Colonic mucosa (tissue), 4 donors: ENCODE data around the gene CYB5B. TPM values are rescaled to one million over a fixed set of nuclear protein-coding genes. Genes with fewer than 3 reads are reported as not detected.

Experiments used
- DNase-seq: peaks from one replicate; pipeline ENCODE4 v3.0.0-alpha.2; 2020
- H3K27ac ChIP-seq: fragments of 200-600 bp; one replicate; pipeline ENCODE4 v1.8.0; 2021
- H3K27me3 ChIP-seq: fragments of 200-600 bp; one replicate; pipeline ENCODE4 v1.8.0; 2021
- H3K36me3 ChIP-seq: fragments of 200-600 bp; one replicate; pipeline ENCODE4 v1.8.0; 2021
- H3K4me1 ChIP-seq: fragments of 200-600 bp; one replicate; pipeline ENCODE4 v1.8.0; 2021; ENCODE audit warnings: mild to moderate bottlenecking
- H3K4me3 ChIP-seq: fragments of 200-600 bp; one replicate; pipeline ENCODE4 v1.8.0; 2021
- H3K9ac ChIP-seq, 2 donors: one replicate each; pipeline ENCODE4 v1.7.0; 2013; ENCODE audit warnings: control low read depth in 2 of 2, low read depth in 2 of 2, low read length in 2 of 2
- H3K9me3 ChIP-seq: fragments of 200-600 bp; one replicate; pipeline ENCODE4 v1.8.0; 2021
- intact Hi-C: fragments of 100-400 bp; cut with DNase I; formaldehyde crosslinking; loops from one replicate; pipeline ENCODE4 v1.14.1; 2022
- total RNA-seq, 2 donors: library from RNA; stranded (reverse); fragmentation: NEBNext Ultra II Directional in 1 of 2; extraction: Animal tissue kit (Norgen Biotek cat#: 25700) in 1 of 2; gene quantifications; one replicate each; pipeline ENCODE4 v1.2.1, GENCODE V29; 2021
- TF ChIP-seq, protein P1 (sequence below): fragments of 200-600 bp; IDR thresholded peaks from one replicate; pipeline ENCODE4 v1.8.0; 2022; ENCODE audit warnings: antibody characterized with exemption, mild to moderate bottlenecking
- donor health status: healthy.
- donor health status: DM: no; HTN: no; CAD: no.
- donor health status: DM: no; HTN: no; CAD: no.

Gene CYB5B
- total RNA-seq, 2 donors from 2014 or later, result 166 to 220 TPM

DNA sequence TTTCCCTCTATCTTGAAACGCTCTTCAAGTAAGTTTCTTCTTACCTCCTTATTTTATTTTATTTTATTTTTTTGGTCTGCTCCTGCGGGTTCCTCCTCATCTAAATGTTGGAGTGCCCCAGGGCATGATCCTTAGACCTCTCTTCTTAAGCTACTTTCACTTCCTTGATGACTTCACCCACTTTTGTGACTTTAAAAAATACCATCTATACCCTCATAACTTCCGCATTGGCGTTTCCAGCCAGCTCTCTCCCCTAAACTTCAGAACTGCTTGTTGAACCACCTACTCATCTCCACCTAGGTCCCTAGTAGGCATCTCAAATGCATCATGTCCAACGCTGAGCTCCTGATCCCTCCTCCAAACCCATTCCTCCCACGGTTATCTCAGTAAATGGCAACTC, 89.9 kb downstream of the CYB5B start:
- intact Hi-C loops, result no loop called here
- Histone ChIP-seq H3K27me3 (no peaks in the 10 kb centered on the region), H3K9ac (no peak overlapping the region)

More for the DNA sequence above, 89.9 kb downstream of the CYB5B start:
- TF ChIP-seq, protein P1, sequence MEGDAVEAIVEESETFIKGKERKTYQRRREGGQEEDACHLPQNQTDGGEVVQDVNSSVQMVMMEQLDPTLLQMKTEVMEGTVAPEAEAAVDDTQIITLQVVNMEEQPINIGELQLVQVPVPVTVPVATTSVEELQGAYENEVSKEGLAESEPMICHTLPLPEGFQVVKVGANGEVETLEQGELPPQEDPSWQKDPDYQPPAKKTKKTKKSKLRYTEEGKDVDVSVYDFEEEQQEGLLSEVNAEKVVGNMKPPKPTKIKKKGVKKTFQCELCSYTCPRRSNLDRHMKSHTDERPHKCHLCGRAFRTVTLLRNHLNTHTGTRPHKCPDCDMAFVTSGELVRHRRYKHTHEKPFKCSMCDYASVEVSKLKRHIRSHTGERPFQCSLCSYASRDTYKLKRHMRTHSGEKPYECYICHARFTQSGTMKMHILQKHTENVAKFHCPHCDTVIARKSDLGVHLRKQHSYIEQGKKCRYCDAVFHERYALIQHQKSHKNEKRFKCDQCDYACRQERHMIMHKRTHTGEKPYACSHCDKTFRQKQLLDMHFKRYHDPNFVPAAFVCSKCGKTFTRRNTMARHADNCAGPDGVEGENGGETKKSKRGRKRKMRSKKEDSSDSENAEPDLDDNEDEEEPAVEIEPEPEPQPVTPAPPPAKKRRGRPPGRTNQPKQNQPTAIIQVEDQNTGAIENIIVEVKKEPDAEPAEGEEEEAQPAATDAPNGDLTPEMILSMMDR, result no peak
- no peaks in the 10 kb centered on the region for H3K9me3 ChIP-seq
- no peak overlapping the region for H3K4me3 ChIP-seq
- no peaks in the 10 kb centered on the region for H3K4me1 ChIP-seq
- no peak for DNase-seq
- no peaks in the 10 kb centered on the region for H3K36me3 ChIP-seq
- H3K27ac ChIP-seq, result no peak overlapping the region

Other genes starting within 250 kb of the CYB5B start
- 10 to 100 TPM; 34.5 to 34.8 TPM for gene SNTB2, start 237.5 kb upstream of the CYB5B start, total RNA-seq
- 10 to 100 TPM; 32.0 to 33.6 TPM for gene VPS4A, start 113.3 kb upstream of the CYB5B start, total RNA-seq
- 10 to 100 TPM; 13.2 to 35.1 TPM for gene PDF, start 94.0 kb upstream of the CYB5B start, total RNA-seq
- 10 to 100 TPM; 28.4 to 44.5 TPM for gene COG8, start 85.1 kb upstream of the CYB5B start, total RNA-seq
- gene NIP7, start 84.8 kb upstream of the CYB5B start, total RNA-seq, result 10 to 100 TPM; 22.0 to 23.7 TPM
- gene TMED6, start 72.8 kb upstream of the CYB5B start, total RNA-seq, result 1 to 10 TPM; 3.6 to 6.0 TPM
- gene TERF2, start 38.6 kb upstream of the CYB5B start, total RNA-seq, result 10 to 100 TPM; 31.2 to 38.5 TPM
- 10 to 100 TPM; 18.4 to 30.2 TPM for gene NFAT5, start 141.3 kb downstream of the CYB5B start, total RNA-seq